K562 (cell line): ENCODE data around the gene DLGAP1. TPM values are rescaled to one million over a fixed set of nuclear protein-coding genes. Genes with fewer than 3 reads are reported as not detected.

Source experiments
- ATAC-seq: fragments of 200-7000 bp; cut with Tn5 transposase; 3 replicates; pipeline ENCODE4 v1.9.1; 2020; ENCODE audit warnings: moderate library complexity
- BruUV-seq: library from RNA; stranded (reverse); fragments of 400-500 nt; replicated peaks from 2 replicates; lab custom pipeline; 2021; lab: Mats Ljungman, UMichigan
- CTCF ChIA-PET: fragments of 300-600 bp; formaldehyde crosslinking; extraction: SDS; loops from one replicate; lab custom pipeline; 2021; ENCODE audit warnings: low intra/inter-chr PET ratio; lab: Yijun Ruan, JAX
- POLR2A ChIA-PET: fragments of 300-600, 350-650 bp; sonication (Branson Sonifier 250); formaldehyde crosslinking; extraction: SDS; loops from one replicate; lab custom pipeline; 2021; ENCODE audit warnings: antibody characterized with exemption, inconsistent platforms; lab: Yijun Ruan, JAX
- DNase-seq, 4 experiments: peaks; one replicate each; pipeline versions ENCODE4 v3.0.0 to v3.0.0-alpha.2; 2011 to 2018; ENCODE audit warnings: low spot score in 3 of 4, mixed read lengths in 3 of 4; ENCODE audit errors: extremely low read depth in 1 of 4
- FAIRE-seq: peaks from 2 replicates; lab custom pipeline; 2011; peaks lifted over from hg19 to GRCh38; lab: Jason Lieb, UNC
- H2AFZ ChIP-seq: 2 replicates; pipeline ENCODE4 v1.6.0; 2011; ENCODE audit warnings: low read depth, low read length, control low read depth, inconsistent platforms
- H3K27ac ChIP-seq: fragments of 200-600 bp; 3 replicates; pipeline ENCODE4 v1.8.0; 2011; ENCODE audit warnings: low read depth, mild to moderate bottlenecking, control low read depth, inconsistent platforms, low read length, moderate library complexity, mixed read lengths; ENCODE audit errors: extremely low read depth
- H3K27me3 ChIP-seq, 2 experiments: fragments of 300-600 bp in 1 of 2; 2 replicates in 1 of 2; 3 replicates in 1 of 2; pipeline versions ENCODE4 v1.6.0 to v1.8.0; 2011; ENCODE audit warnings: inconsistent platforms in 2 of 2, low read length in 2 of 2, mild to moderate bottlenecking in 1 of 2, mixed read lengths in 1 of 2, moderate library complexity in 1 of 2; ENCODE audit not compliant: control insufficient read depth in 2 of 2, insufficient read depth in 2 of 2
- H3K36me3 ChIP-seq: fragments of 300-600 bp; 3 replicates; pipeline ENCODE4 v1.8.0; 2011; ENCODE audit warnings: mild to moderate bottlenecking, low read length, inconsistent platforms; ENCODE audit not compliant: control insufficient read depth, insufficient read depth
- H3K4me1 ChIP-seq, 2 experiments: fragments of 200-600 bp in 1 of 2; replicated peaks in 1 of 2; 2 replicates in 1 of 2; 3 replicates in 1 of 2; pipeline versions ENCODE4 v1.5.1 to v1.8.0; 2011; ENCODE audit warnings: inconsistent platforms in 2 of 2, low read length in 2 of 2, mild to moderate bottlenecking in 1 of 2, mixed read lengths in 1 of 2, moderate library complexity in 1 of 2; ENCODE audit not compliant: control insufficient read depth in 2 of 2, insufficient read depth in 2 of 2
- H3K4me2 ChIP-seq: 2 replicates; pipeline ENCODE4 v1.6.1; 2011; ENCODE audit warnings: low read length, control low read depth, inconsistent platforms, mixed read lengths; ENCODE audit not compliant: insufficient read depth
- H3K4me3 ChIP-seq: fragments of 200-600 bp; sonication (generic), shearing (Covaris generic); 2 replicates; pipeline ENCODE4 v1.5.1; 2016; ENCODE audit warnings: control low read depth, inconsistent platforms
- H3K79me2 ChIP-seq: fragments of 200-600 bp; 3 replicates; pipeline ENCODE4 v1.8.0; 2011; ENCODE audit warnings: low read length, inconsistent platforms; ENCODE audit not compliant: control insufficient read depth, insufficient read depth
- H3K9ac ChIP-seq, 2 experiments: 2 replicates each; pipeline versions ENCODE4 v1.6.0 to v1.6.1; 2011; ENCODE audit warnings: low read depth in 2 of 2, low read length in 2 of 2, control low read depth in 1 of 2, inconsistent platforms in 1 of 2, mild to moderate bottlenecking in 1 of 2, mixed read lengths in 1 of 2; ENCODE audit not compliant: insufficient read depth in 1 of 2
- H3K9me1 ChIP-seq: one replicate; pipeline ENCODE4 v1.6.0; 2011; ENCODE audit warnings: inconsistent platforms, mild to moderate bottlenecking, low read length, moderate library complexity; ENCODE audit not compliant: control insufficient read depth, insufficient read depth
- H3K9me3 ChIP-seq: replicated peaks from 2 replicates; pipeline ENCODE4 v1.5.1; 2011; ENCODE audit warnings: low read depth, low read length, inconsistent platforms; ENCODE audit not compliant: control insufficient read depth, insufficient read depth
- H4K20me1 ChIP-seq: replicated peaks from 2 replicates; pipeline ENCODE4 v1.6.1; 2011; ENCODE audit warnings: low read length, inconsistent platforms, mixed read lengths; ENCODE audit not compliant: control insufficient read depth, insufficient read depth
- FIP1L1 ChIP-seq: fragments of 200-400 bp; formaldehyde crosslinking; IDR thresholded peaks from 2 replicates; pipeline ENCODE4 v1.6.1; 2018; ENCODE audit warnings: mild to moderate bottlenecking, low read depth, low read length; ENCODE audit not compliant: poor library complexity, severe bottlenecking
- RBM25 ChIP-seq: fragments of 200-400 bp; formaldehyde crosslinking; IDR thresholded peaks from 2 replicates; pipeline ENCODE4 v1.6.1; 2018; ENCODE audit warnings: low read length, low read depth, moderate library complexity; ENCODE audit not compliant: severe bottlenecking
- SIN3A ChIP-seq, 2 experiments: fragments of 150-350 bp in 1 of 2; IDR thresholded peaks; 2 replicates each; pipeline ENCODE4 v1.6.1; 2011 to 2016; ENCODE audit warnings: borderline replicate concordance in 2 of 2, low read depth in 2 of 2, low read length in 2 of 2, mild to moderate bottlenecking in 2 of 2, moderate library complexity in 2 of 2; ENCODE audit not compliant: control insufficient read depth in 1 of 2
- SMAD3 ChIP-seq: fragments of 450-650 bp; formaldehyde crosslinking; conservative IDR thresholded peaks from 2 replicates; pipeline ENCODE4 v1.4.0; 2020; ENCODE audit warnings: mild to moderate bottlenecking
- YY1 ChIP-seq, 3 experiments: IDR thresholded peaks; 2 replicates each; pipeline ENCODE4 v1.6.1; 2011; ENCODE audit warnings: low read length in 2 of 3, mild to moderate bottlenecking in 2 of 3, moderate library complexity in 2 of 3, borderline replicate concordance in 1 of 3, control low read depth in 1 of 3, low read depth in 1 of 3; ENCODE audit not compliant: insufficient read depth in 3 of 3, insufficient replicate concordance in 2 of 3, control insufficient read depth in 1 of 3, insufficient read length in 1 of 3; ENCODE audit errors: extremely low read depth in 1 of 3
- ZFPM2 ChIP-seq: fragments of 250-450 bp; sonication (Bioruptor Pico); IDR thresholded peaks from 2 replicates; pipeline ENCODE4 v1.5.1; 2022; ENCODE audit warnings: mild to moderate bottlenecking
- WGBS: fragments of 100-300 bp; shearing (Covaris generic); methylation state at CpG from one replicate; pipeline ENCODE4 v1.1.6; 2016; ENCODE audit warnings: low coverage, mixed read lengths; ENCODE audit not compliant: insufficient coverage; ENCODE audit errors: missing lambda C conversion rate; 5-methylcytosine and 5-hydroxymethylcytosine counted together
- in situ Hi-C: fragments of 300-500 bp; cut with MboI; formaldehyde crosslinking; loops from 4 replicates; pipeline ENCODE4 v1.15.0; 2018; ENCODE audit warnings: inconsistent platforms, mixed read lengths
- intact Hi-C: fragments of 100-400 bp; cut with micrococcal nuclease; formaldehyde crosslinking; loops from 2 replicates; pipeline ENCODE4 v1.14.2; 2022
- polyA plus RNA-seq, 8 experiments: library from polyadenylated mRNA; depleted of rRNA in 4 of 8; stranded (reverse) in 5 of 8; unstranded in 3 of 8; fragments of >200 nt; fragmentation: Nextera tagmentation in 2 of 8; fragmentation: Illumina TruSeq in 1 of 8; extraction: Ambion mirVana in 2 of 8; extraction: Trizol in 1 of 8; gene quantifications; 2 replicates each; pipeline versions ENCODE4 v1.2.1 to v1.2.3, GENCODE V29; 2011 to 2014; ENCODE audit warnings: inconsistent platforms in 1 of 8, missing spikeins in 1 of 8
- total RNA-seq, 7 experiments: library from RNA; depleted of rRNA in 6 of 7; stranded (reverse); fragments of >200 nt in 6 of 7; fragmentation: Illumina TruSeq in 2 of 7; extraction: Trizol in 2 of 7; gene quantifications; 2 replicates each; pipeline versions ENCODE4 v1.2.1 to v1.2.3, GENCODE V29; 2011 to 2021; ENCODE audit warnings: low replicate concordance in 1 of 7
- TF ChIP-seq, protein P1 (sequence below), 3 experiments: fragments of 200-800 bp in 1 of 3; fragments of 250-450 bp in 1 of 3; fragments of 450-650 bp in 1 of 3; sonication (Bioruptor Pico) in 1 of 3; sonication (Bioruptor generic) in 1 of 3; formaldehyde crosslinking in 1 of 3; IDR thresholded peaks; 2 replicates each; pipeline versions ENCODE4 v1.6.1 to v1.8.0; 2016 to 2022; ENCODE audit warnings: mild to moderate bottlenecking in 2 of 3, missing genetic modification characterization in 2 of 3, missing compliant biosample characterization in 1 of 3, moderate library complexity in 1 of 3
- TF ChIP-seq, protein P2 (sequence below): fragments of 450-650 bp; IDR thresholded peaks from 2 replicates; pipeline ENCODE4 v1.6.1; 2016

DLGAP1 gene
- total and polyA plus RNA-seq, 9 of the 15 experiments (the other 6 are each of a cell fraction or from before 2014, with no cell fraction given), result 0.04 to 0.22 (median 0.08) TPM

DNA sequence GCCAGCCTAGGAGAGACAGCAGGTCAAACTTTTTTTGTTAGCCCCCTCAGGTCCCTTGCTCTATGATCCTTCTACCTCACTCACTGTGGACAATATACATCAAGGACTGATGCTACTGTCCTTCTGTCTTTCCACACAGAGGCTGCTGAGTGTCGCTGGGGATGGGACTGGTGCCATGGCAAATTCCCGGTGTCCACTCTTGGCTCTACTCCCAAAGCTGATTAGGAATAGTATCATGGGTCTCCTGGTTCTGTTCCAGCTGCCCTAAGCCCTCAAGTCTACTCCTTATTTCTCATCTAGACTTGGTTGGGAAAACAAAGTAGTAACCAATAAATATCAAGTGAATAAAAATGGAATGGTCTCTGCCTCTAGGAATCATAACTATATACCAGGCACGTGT is 563.9 kb downstream of the DLGAP1 start (continued):
- TF ChIP-seq YY1 (IDR thresholded peaks at IDR 0.05; ENCODE audit: borderline replicate concordance in 1 of 3, control insufficient read depth in 1 of 3, extremely low read depth in 1 of 3, insufficient read depth in 3 of 3, insufficient read length in 1 of 3, insufficient replicate concordance in 2 of 3, low read depth in 1 of 3, low read length in 2 of 3), result no peak
- TF ChIP-seq, all 486 proteins: peak for 0

DNA sequence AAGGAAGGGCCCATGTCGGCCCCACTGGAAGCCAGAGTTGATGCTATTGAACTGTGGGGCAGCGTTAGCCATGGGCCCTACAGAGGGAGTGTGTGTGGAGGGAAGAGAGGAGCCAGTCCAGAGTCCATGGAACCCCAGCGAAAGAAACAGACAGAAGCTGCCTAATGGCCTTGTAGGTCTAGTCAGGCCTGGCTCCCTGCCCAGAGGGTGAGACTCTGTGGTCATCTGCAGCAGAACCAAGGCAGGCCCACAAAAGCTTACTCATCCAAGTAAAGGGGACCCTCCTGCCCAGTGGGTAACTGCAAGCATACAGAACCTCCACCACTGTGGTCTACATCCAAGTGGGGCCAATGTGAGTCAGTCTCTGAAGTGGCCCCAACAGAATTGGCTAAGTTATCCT is 565.3 kb downstream of the DLGAP1 start:
- Histone ChIP-seq H3K4me1 (no peaks in the 10 kb centered on the region), H3K4me3 (no peak overlapping the region), H3K9ac (no peak overlapping the region), H3K9me1 (no peaks in the 10 kb centered on the region), H3K9me3 (no peaks in the 10 kb centered on the region), H4K20me1 (no peaks in the 10 kb centered on the region), H3K27me3 (no peaks in the 10 kb centered on the region), H2AFZ (no peak overlapping the region), H3K4me2 (no peak overlapping the region), H3K79me2 (no peaks in the 10 kb centered on the region), H3K36me3 (no peaks in the 10 kb centered on the region), H3K27ac (no peak overlapping the region)
- 2% methylated on average over 3 of the region's 3 CpGs for WGBS
- TF ChIP-seq, protein P1, sequence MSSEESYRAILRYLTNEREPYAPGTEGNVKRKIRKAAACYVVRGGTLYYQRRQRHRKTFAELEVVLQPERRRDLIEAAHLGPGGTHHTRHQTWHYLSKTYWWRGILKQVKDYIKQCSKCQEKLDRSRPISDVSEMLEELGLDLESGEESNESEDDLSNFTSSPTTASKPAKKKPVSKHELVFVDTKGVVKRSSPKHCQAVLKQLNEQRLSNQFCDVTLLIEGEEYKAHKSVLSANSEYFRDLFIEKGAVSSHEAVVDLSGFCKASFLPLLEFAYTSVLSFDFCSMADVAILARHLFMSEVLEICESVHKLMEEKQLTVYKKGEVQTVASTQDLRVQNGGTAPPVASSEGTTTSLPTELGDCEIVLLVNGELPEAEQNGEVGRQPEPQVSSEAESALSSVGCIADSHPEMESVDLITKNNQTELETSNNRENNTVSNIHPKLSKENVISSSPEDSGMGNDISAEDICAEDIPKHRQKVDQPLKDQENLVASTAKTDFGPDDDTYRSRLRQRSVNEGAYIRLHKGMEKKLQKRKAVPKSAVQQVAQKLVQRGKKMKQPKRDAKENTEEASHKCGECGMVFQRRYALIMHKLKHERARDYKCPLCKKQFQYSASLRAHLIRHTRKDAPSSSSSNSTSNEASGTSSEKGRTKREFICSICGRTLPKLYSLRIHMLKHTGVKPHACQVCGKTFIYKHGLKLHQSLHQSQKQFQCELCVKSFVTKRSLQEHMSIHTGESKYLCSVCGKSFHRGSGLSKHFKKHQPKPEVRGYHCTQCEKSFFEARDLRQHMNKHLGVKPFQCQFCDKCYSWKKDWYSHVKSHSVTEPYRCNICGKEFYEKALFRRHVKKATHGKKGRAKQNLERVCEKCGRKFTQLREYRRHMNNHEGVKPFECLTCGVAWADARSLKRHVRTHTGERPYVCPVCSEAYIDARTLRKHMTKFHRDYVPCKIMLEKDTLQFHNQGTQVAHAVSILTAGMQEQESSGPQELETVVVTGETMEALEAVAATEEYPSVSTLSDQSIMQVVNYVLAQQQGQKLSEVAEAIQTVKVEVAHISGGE (CRISPR knock-in tag; IDR thresholded peaks at IDR 0.05), result no peak
- TF ChIP-seq SMAD3 (CRISPR knock-in tag), result no peak
- TF ChIP-seq, protein P2, sequence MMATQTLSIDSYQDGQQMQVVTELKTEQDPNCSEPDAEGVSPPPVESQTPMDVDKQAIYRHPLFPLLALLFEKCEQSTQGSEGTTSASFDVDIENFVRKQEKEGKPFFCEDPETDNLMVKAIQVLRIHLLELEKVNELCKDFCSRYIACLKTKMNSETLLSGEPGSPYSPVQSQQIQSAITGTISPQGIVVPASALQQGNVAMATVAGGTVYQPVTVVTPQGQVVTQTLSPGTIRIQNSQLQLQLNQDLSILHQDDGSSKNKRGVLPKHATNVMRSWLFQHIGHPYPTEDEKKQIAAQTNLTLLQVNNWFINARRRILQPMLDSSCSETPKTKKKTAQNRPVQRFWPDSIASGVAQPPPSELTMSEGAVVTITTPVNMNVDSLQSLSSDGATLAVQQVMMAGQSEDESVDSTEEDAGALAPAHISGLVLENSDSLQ, result no peak
- TF ChIP-seq ZFPM2, result no peak
- no peak for TF ChIP-seq SIN3A (IDR thresholded peaks at IDR 0.05; ENCODE audit: borderline replicate concordance in 2 of 2, control insufficient read depth in 1 of 2, low read depth in 2 of 2, low read length in 2 of 2)
- no peak for TF ChIP-seq FIP1L1
- no peak for TF ChIP-seq RBM25
- ChIA-PET POLR2A (no interaction called here), CTCF (no interaction called here)
- no peak for DNase-seq
- no peak for ATAC-seq
- no peak for FAIRE-seq
- BruUV-seq, result no TSS peak
- intact Hi-C loops, result no loop called here
- in situ Hi-C loops, result no loop called here
